Trophoblast cell (in vitro differentiated cells and primary cell): Measurements from ENCODE around the gene GMPPA.

Experiments
- DNase-seq, 2 donors: peaks; one replicate each; pipeline ENCODE4 v3.0.0-alpha.2; 2016
- H2AFZ ChIP-seq: 2 replicates; pipeline ENCODE4 v1.6.1; 2013; ENCODE audit warnings: low read length, moderate library complexity, mild to moderate bottlenecking; ENCODE audit not compliant: insufficient read depth, poor library complexity
- H2AK5ac ChIP-seq: 2 replicates; pipeline ENCODE4 v1.6.1; 2013; ENCODE audit warnings: mild to moderate bottlenecking, low read length
- H2BK120ac ChIP-seq: 2 replicates; pipeline ENCODE4 v1.6.1; 2013; ENCODE audit warnings: low read length, mild to moderate bottlenecking, moderate library complexity; ENCODE audit not compliant: insufficient read depth, poor library complexity
- H2BK12ac ChIP-seq: 2 replicates; pipeline ENCODE4 v1.6.1; 2013; ENCODE audit warnings: mild to moderate bottlenecking, low read length, moderate library complexity
- H2BK5ac ChIP-seq: 2 replicates; pipeline ENCODE4 v1.6.1; 2013; ENCODE audit warnings: low read length, low read depth, moderate library complexity, mild to moderate bottlenecking; ENCODE audit not compliant: poor library complexity
- H3K14ac ChIP-seq: 2 replicates; pipeline ENCODE4 v1.6.1; 2013; ENCODE audit warnings: mild to moderate bottlenecking, low read length
- H3K18ac ChIP-seq: 2 replicates; pipeline ENCODE4 v1.6.1; 2013; ENCODE audit warnings: mild to moderate bottlenecking, low read length
- H3K23ac ChIP-seq: 2 replicates; pipeline ENCODE4 v1.6.1; 2013; ENCODE audit warnings: low read length
- H3K27ac ChIP-seq: 2 replicates; pipeline ENCODE4 v1.5.1; 2013; ENCODE audit warnings: low read depth, mild to moderate bottlenecking, inconsistent platforms, low read length, moderate library complexity
- H3K27me3 ChIP-seq: 2 replicates; pipeline ENCODE4 v1.6.1; 2013; ENCODE audit warnings: inconsistent platforms, mild to moderate bottlenecking, low read length, moderate library complexity; ENCODE audit not compliant: insufficient read depth
- H3K36me3 ChIP-seq, 2 experiments: 1 replicate in 1 of 2; 2 replicates in 1 of 2; pipeline ENCODE4 v1.6.1; 2013; ENCODE audit warnings: low read length in 2 of 2, mild to moderate bottlenecking in 2 of 2, moderate library complexity in 1 of 2; ENCODE audit not compliant: insufficient read depth in 2 of 2, control insufficient read depth in 1 of 2
- H3K4ac ChIP-seq: 2 replicates; pipeline ENCODE4 v1.6.1; 2013; ENCODE audit warnings: low read depth, mild to moderate bottlenecking, low read length, moderate library complexity
- H3K4me1 ChIP-seq, 2 experiments: 1 replicate in 1 of 2; 2 replicates in 1 of 2; pipeline ENCODE4 v1.6.1; 2013; ENCODE audit warnings: low read length in 2 of 2, mild to moderate bottlenecking in 2 of 2, moderate library complexity in 1 of 2; ENCODE audit not compliant: insufficient read depth in 2 of 2, control insufficient read depth in 1 of 2
- H3K4me2 ChIP-seq: 2 replicates; pipeline ENCODE4 v1.6.1; 2013; ENCODE audit warnings: inconsistent platforms, mild to moderate bottlenecking, low read length, moderate library complexity
- H3K4me3 ChIP-seq: 2 replicates; pipeline ENCODE4 v1.5.1; 2013; ENCODE audit warnings: mild to moderate bottlenecking, low read depth, low read length, inconsistent platforms
- H3K79me1 ChIP-seq: one replicate; pipeline ENCODE4 v1.6.1; 2013; ENCODE audit warnings: low read length
- H3K79me2 ChIP-seq: 2 replicates; pipeline ENCODE4 v1.6.1; 2013; ENCODE audit warnings: low read length, mild to moderate bottlenecking; ENCODE audit not compliant: control insufficient read depth, insufficient read depth, poor library complexity
- H3K9ac ChIP-seq: 2 replicates; pipeline ENCODE4 v1.6.1; 2013; ENCODE audit warnings: mild to moderate bottlenecking, low read length
- H3K9me3 ChIP-seq: 2 replicates; pipeline ENCODE4 v1.6.1; 2013; ENCODE audit warnings: low read depth, mild to moderate bottlenecking, control low read depth, inconsistent platforms, low read length; ENCODE audit not compliant: insufficient read depth
- H4K12ac ChIP-seq: 2 replicates; pipeline ENCODE4 v1.6.1; 2013; ENCODE audit warnings: low read depth, mild to moderate bottlenecking, low read length, moderate library complexity
- H4K8ac ChIP-seq: 2 replicates; pipeline ENCODE4 v1.6.1; 2013; ENCODE audit warnings: low read depth, mild to moderate bottlenecking, low read length, moderate library complexity
- H4K91ac ChIP-seq: one replicate; pipeline ENCODE4 v1.6.1; 2013; ENCODE audit warnings: low read depth, mild to moderate bottlenecking, low read length, moderate library complexity
- WGBS: extraction: QIAGEN DNeasy Blood & Tissue Kit; methylation state at CpG from one replicate; pipeline ENCODE4 v1.1.7; 2013; ENCODE audit warnings: missing lambda C conversion rate; ENCODE audit not compliant: insufficient read length, insufficient coverage; ENCODE audit errors: extremely low coverage; 5-methylcytosine and 5-hydroxymethylcytosine counted together

The GMPPA gene

DNA sequence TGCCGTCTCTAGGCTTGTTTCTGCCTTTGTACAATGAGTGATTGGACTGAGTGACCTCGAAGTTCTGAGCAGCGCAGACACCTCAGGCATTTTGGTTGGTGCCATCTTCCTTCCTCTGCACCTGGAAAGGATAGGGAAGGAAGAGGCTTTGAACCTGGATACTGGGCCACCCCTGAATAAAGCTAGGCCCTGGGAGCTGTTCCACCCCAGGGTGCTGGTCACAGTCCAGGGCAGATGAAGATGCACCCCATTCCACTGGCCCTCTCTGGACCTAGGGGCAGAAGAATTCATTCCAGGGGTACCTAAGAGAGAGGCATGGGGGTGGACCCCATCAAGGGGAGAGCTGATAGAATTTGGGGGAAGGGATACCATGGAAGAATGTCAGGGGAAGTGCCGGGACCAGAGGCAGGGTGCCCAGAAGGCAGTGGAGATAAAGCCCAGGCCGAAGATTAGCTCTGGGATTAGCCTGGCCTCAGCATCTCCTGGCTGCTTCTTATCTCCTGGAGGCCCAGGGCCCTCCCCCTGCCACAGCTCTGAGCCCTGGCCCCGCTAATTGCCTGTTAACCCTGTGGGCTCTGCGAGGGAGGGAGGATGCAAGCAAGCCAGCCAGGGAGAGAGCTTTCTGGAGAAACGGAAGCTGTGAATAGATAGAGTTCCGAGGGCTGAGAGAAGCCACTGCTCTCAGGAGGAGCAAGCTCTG, 27.0 kb downstream of the GMPPA start:
- no peaks in the 10 kb centered on the region for H3K79me2 ChIP-seq
- no peak overlapping the region for H3K9ac ChIP-seq
- no peak overlapping the region for H3K23ac ChIP-seq
- no peak overlapping the region for H4K12ac ChIP-seq
- H2AFZ ChIP-seq, result no peak overlapping the region
- H3K4me2 ChIP-seq, result no peak overlapping the region
- H3K27ac ChIP-seq, result no peak overlapping the region
- no peak overlapping the region for H4K8ac ChIP-seq
- H3K36me3 ChIP-seq, result no peaks in the 10 kb centered on the region
- no peak overlapping the region for H3K4me3 ChIP-seq
- H2BK120ac ChIP-seq, result no peak overlapping the region
- H3K4me1 ChIP-seq, result peaks cover 0 to 2% of the 10 kb centered on the region in 2 experiments
- H2BK12ac ChIP-seq, result no peak overlapping the region
- peaks cover 2% of the 10 kb centered on the region for H3K9me3 ChIP-seq
- H3K14ac ChIP-seq, result no peak overlapping the region
- no peak overlapping the region for H3K18ac ChIP-seq
- no peak overlapping the region for H4K91ac ChIP-seq
- H3K4ac ChIP-seq, result no peak overlapping the region
- no peaks in the 10 kb centered on the region for H3K79me1 ChIP-seq
- H2AK5ac ChIP-seq, result no peak overlapping the region
- no CpG with 5 or more reads among the region's 9 CpGs for WGBS
- H3K27me3 ChIP-seq, result peaks cover 30% of the 10 kb centered on the region
- DNase-seq, result no peak
- no peak overlapping the region for H2BK5ac ChIP-seq

DNA sequence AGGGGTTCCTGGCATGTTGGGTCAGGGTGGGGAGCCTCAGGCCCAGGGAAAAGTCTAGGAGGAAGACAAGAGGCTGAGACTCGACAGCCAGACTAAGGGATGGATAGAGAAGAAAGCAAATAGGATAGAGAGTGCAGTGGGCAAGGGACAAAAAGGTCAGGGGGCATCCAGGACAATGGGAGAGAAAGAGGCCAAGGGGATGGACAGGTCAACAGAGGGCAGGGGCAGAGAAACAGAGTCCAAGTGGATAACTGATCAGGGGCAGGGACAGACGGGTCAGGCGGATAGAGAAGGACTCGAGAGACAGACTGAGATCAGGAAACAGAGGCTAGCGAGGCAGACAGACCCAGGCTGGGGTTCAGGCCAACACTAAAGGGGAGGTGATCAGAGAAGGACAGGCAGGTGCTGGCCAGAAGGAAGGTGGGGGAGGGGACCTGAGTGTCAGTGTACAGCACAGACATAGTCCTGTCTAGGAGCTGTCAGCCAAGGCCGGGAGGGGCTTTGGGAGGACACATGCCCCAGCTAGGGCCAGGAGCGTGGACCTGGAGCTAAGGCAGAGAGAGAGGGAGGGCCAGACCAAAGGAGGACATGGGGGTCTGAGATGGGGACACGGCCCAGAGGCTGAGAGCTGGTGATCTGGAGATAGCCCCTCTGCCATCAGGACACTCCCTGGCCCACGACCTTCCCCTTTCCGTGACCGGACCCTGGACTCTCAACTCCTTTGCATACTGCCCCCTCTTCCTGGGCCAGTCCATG, 27.8 kb downstream of the GMPPA start:
- H4K8ac ChIP-seq, result no peak overlapping the region
- H3K27ac ChIP-seq, result no peak overlapping the region
- no peaks in the 10 kb centered on the region for H3K79me1 ChIP-seq
- H3K79me2 ChIP-seq, result no peaks in the 10 kb centered on the region
- no peak overlapping the region for H2BK5ac ChIP-seq
- H2AK5ac ChIP-seq, result no peak overlapping the region
- H3K14ac ChIP-seq, result no peak overlapping the region
- peaks cover 30% of the 10 kb centered on the region for H3K27me3 ChIP-seq
- no peak overlapping the region for H2AFZ ChIP-seq
- no peak for DNase-seq
- no peak overlapping the region for H4K12ac ChIP-seq
- H2BK120ac ChIP-seq, result no peak overlapping the region
- no peak overlapping the region for H3K4me3 ChIP-seq
- H3K4ac ChIP-seq, result no peak overlapping the region
- H3K9me3 ChIP-seq, result peaks cover 3% of the 10 kb centered on the region
- H3K18ac ChIP-seq, result no peak overlapping the region
- no peak overlapping the region for H3K4me2 ChIP-seq
- no peak overlapping the region for H3K23ac ChIP-seq
- H2BK12ac ChIP-seq, result no peak overlapping the region
- no peak overlapping the region for H4K91ac ChIP-seq
- H3K36me3 ChIP-seq, result no peaks in the 10 kb centered on the region
- no CpG with 5 or more reads among the region's 11 CpGs for WGBS
- H3K4me1 ChIP-seq, result peaks cover 0 to under 1% of the 10 kb centered on the region in 2 experiments
- H3K9ac ChIP-seq, result no peak overlapping the region

DNA sequence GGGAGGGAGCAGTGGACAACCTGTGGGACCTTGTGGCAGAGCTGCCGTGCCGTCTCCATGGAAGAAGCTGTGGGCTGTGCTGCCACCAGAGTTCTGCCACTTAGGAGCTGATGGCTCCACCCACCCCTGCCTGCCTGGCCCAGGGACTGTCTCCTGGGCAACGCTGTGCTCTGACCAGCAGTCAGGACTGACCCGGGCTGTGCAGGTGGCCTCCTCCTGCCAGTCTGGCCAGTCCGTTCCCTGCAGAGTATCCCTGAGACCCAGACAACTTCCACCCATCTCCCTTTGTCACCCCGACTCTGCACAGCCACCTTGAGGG, 28.3 kb downstream of the GMPPA start:
- H4K8ac ChIP-seq, result no peak overlapping the region
- no peak overlapping the region for H2BK120ac ChIP-seq
- no CpG with 5 or more reads among the region's 6 CpGs for WGBS
- H3K36me3 ChIP-seq, result no peaks in the 10 kb centered on the region
- H3K4ac ChIP-seq, result no peak overlapping the region
- H3K79me2 ChIP-seq, result no peaks in the 10 kb centered on the region
- no peak overlapping the region for H3K4me2 ChIP-seq
- H4K91ac ChIP-seq, result no peak overlapping the region
- no peak overlapping the region for H3K27ac ChIP-seq
- DNase-seq, result peak in 1 of 2 donors; percentile 20
- H3K27me3 ChIP-seq, result peaks cover 26% of the 10 kb centered on the region
- H3K9me3 ChIP-seq, result peaks cover 5% of the 10 kb centered on the region
- H3K18ac ChIP-seq, result no peak overlapping the region
- H2AK5ac ChIP-seq, result no peak overlapping the region
- no peak overlapping the region for H4K12ac ChIP-seq
- no peak overlapping the region for H3K14ac ChIP-seq
- no peak overlapping the region for H2AFZ ChIP-seq
- H2BK12ac ChIP-seq, result no peak overlapping the region
- H3K9ac ChIP-seq, result no peak overlapping the region
- no peak overlapping the region for H2BK5ac ChIP-seq
- no peak overlapping the region for H3K23ac ChIP-seq
- H3K4me1 ChIP-seq, result no peaks in the 10 kb centered on the region
- H3K79me1 ChIP-seq, result no peaks in the 10 kb centered on the region
- no peak overlapping the region for H3K4me3 ChIP-seq

DNA sequence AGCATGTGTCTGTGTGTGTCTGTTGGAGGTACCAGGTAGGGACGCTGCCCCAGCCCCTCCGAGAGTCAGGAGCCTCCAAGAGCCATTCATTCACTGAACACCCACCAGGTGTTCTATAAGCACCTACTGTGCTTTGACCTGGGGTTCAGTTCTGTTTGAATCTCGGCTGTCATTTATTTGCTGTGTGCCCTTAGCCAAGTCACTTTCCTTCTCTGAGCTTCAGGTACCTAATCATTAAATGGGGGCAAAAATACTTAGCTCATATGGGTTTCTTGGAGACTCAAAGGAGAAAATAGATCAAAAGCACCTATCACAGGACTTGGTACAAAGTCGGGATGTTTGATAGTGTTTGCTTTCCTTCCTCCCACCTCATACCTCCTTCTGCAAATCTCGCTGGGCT, 28.8 kb downstream of the GMPPA start:
- no peak overlapping the region for H2AK5ac ChIP-seq
- no peak for DNase-seq
- no CpG with 5 or more reads among the region's 5 CpGs for WGBS

More for the DNA sequence above, 28.8 kb downstream of the GMPPA start:
- no peak overlapping the region for H4K12ac ChIP-seq
- H4K8ac ChIP-seq, result no peak overlapping the region
- H3K18ac ChIP-seq, result no peak overlapping the region
- H3K9me3 ChIP-seq, result peaks cover 5% of the 10 kb centered on the region
- no peak overlapping the region for H2BK5ac ChIP-seq
- H3K9ac ChIP-seq, result no peak overlapping the region
- H4K91ac ChIP-seq, result no peak overlapping the region
- H3K36me3 ChIP-seq, result no peaks in the 10 kb centered on the region
- no peak overlapping the region for H3K27ac ChIP-seq
- no peak overlapping the region for H2AFZ ChIP-seq
- H3K79me1 ChIP-seq, result no peaks in the 10 kb centered on the region
- H3K79me2 ChIP-seq, result no peaks in the 10 kb centered on the region
- H3K4me1 ChIP-seq, result no peaks in the 10 kb centered on the region
- H3K14ac ChIP-seq, result no peak overlapping the region
- no peak overlapping the region for H3K4ac ChIP-seq
- H3K23ac ChIP-seq, result no peak overlapping the region
- H2BK12ac ChIP-seq, result no peak overlapping the region
- H3K27me3 ChIP-seq, result peaks cover 23% of the 10 kb centered on the region
- no peak overlapping the region for H2BK120ac ChIP-seq
- no peak overlapping the region for H3K4me3 ChIP-seq
- no peak overlapping the region for H3K4me2 ChIP-seq
